Left lung (tissue), 10 donors: ENCODE measurements around the gene SH3RF2. TPM values are rescaled to one million over a fixed set of nuclear protein-coding genes. Genes with fewer than 3 reads are reported as not detected.

Experiments used
- ATAC-seq: fragments of 200-7000 bp; cut with Tn5 transposase; one replicate; pipeline ENCODE4 v1.9.1; 2020; ENCODE audit warnings: moderate library complexity
- DNase-seq, 4 donors: peaks; one replicate each; pipeline ENCODE4 v3.0.0-alpha.2; 2013 to 2020
- H3K27ac ChIP-seq, 2 donors: fragments of 200-600 bp; sonication (generic) in 1 of 2; one replicate each; pipeline versions ENCODE4 v1.5.0 to v1.8.0; 2020 to 2021
- H3K27me3 ChIP-seq, 2 donors: fragments of 200-600 bp; sonication (generic) in 1 of 2; one replicate each; pipeline versions ENCODE4 v1.5.0 to v1.8.0; 2020 to 2021
- H3K36me3 ChIP-seq, 2 donors: fragments of 200-600 bp; sonication (generic) in 1 of 2; one replicate each; pipeline versions ENCODE4 v1.5.0 to v1.8.0; 2020 to 2021
- H3K4me1 ChIP-seq, 2 donors: fragments of 200-600 bp; one replicate each; pipeline ENCODE4 v1.8.0; 2021
- H3K4me3 ChIP-seq, 2 donors: fragments of 200-600 bp; sonication (generic) in 1 of 2; one replicate each; pipeline versions ENCODE4 v1.5.0 to v1.8.0; 2020 to 2021; ENCODE audit warnings: mild to moderate bottlenecking in 1 of 2
- H3K9me3 ChIP-seq, 2 donors: fragments of 200-600 bp; sonication (generic) in 1 of 2; one replicate each; pipeline versions ENCODE4 v1.5.0 to v1.8.0; 2020 to 2021
- intact Hi-C, 2 donors: fragments of 100-400 bp; cut with DNase I; formaldehyde crosslinking; loops; one replicate each; pipeline versions ENCODE4 v1.11.2 to v1.14.2; 2022
- polyA plus RNA-seq, 6 donors: library from polyadenylated mRNA; unstranded; fragments of 120-200 nt; gene quantifications; one replicate each; pipeline ENCODE4 v1.2.1, GENCODE V29; 2013; ENCODE audit not compliant: insufficient read length in 6 of 6
- total RNA-seq, 2 donors: library from RNA; stranded (reverse); fragmentation: NEBNext Ultra II Directional; extraction: Animal tissue kit (Norgen Biotek cat#: 25700); gene quantifications; one replicate each; pipeline ENCODE4 v1.2.1, GENCODE V29; 2021
- TF ChIP-seq, protein P1 (sequence below), 2 donors: fragments of 200-600 bp; sonication (generic) in 1 of 2; IDR thresholded peaks; one replicate each; pipeline versions ENCODE4 v1.5.0 to v1.8.0; 2021; ENCODE audit warnings: antibody characterized with exemption in 2 of 2
- donor health status: DM: no; HTN: yes; CAD: no.
- donor health status: DM: no; HTN: no; CAD: no.

Gene SH3RF2
- total and polyA plus RNA-seq, 8 donors, result 0.24 to 20.3 (median 0.47) TPM

DNA sequence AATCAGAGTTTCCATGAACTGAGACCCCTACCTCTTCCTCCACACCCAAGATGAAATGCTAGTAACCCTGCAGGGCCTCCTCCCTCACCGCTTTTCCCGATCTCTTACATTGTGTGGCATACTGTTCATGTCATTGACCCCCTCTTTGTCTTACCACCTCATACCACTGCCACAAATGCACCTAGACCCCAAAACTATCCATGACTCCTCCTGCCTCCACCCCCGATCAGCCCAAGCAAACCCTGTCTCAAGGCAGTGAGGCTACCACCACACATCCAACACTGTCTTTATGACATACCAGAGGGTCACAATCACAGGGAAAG, 113.3 kb downstream of the SH3RF2 start:
- ATAC-seq (no peak), DNase-seq (no peak)
- H3K27me3 ChIP-seq, result peaks cover 0 to 4% of the 10 kb centered on the region in 2 donors
- TF ChIP-seq, protein P1, sequence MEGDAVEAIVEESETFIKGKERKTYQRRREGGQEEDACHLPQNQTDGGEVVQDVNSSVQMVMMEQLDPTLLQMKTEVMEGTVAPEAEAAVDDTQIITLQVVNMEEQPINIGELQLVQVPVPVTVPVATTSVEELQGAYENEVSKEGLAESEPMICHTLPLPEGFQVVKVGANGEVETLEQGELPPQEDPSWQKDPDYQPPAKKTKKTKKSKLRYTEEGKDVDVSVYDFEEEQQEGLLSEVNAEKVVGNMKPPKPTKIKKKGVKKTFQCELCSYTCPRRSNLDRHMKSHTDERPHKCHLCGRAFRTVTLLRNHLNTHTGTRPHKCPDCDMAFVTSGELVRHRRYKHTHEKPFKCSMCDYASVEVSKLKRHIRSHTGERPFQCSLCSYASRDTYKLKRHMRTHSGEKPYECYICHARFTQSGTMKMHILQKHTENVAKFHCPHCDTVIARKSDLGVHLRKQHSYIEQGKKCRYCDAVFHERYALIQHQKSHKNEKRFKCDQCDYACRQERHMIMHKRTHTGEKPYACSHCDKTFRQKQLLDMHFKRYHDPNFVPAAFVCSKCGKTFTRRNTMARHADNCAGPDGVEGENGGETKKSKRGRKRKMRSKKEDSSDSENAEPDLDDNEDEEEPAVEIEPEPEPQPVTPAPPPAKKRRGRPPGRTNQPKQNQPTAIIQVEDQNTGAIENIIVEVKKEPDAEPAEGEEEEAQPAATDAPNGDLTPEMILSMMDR (IDR thresholded peaks at IDR 0.05), result no peak
- H3K27ac ChIP-seq, result no peak overlapping the region
- H3K36me3 ChIP-seq, result no peaks in the 10 kb centered on the region
- H3K4me3 ChIP-seq, result no peak overlapping the region
- H3K9me3 ChIP-seq, result no peaks in the 10 kb centered on the region
- intact Hi-C loops, result no loop called here
- H3K4me1 ChIP-seq, result no peaks in the 10 kb centered on the region

DNA sequence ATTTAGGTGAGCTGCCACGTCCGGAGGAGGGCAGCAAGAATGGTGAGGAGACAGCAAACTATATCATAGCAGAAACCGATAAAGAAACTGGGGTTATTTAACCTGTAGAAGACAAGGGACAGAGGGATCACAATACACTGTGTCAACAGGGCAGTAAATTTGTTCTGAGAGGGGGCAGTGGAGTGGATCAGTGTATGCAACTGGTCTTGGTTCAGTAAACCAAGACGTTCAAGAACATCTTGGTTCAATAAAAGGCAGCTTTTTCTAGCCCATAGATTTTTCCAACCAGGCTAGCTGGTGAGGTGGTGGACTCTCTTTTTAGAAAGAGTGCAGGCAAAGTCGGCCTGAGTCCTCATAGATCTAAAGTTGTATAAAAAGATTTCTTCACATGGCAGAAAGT, 113.7 kb downstream of the SH3RF2 start:
- TF ChIP-seq, protein P1 (IDR thresholded peaks at IDR 0.05), result no peak
- H3K36me3 ChIP-seq, result no peaks in the 10 kb centered on the region
- no peaks in the 10 kb centered on the region for H3K9me3 ChIP-seq
- H3K27me3 ChIP-seq, result peaks cover 0 to 4% of the 10 kb centered on the region in 2 donors
- H3K27ac ChIP-seq, result no peak overlapping the region
- DNase-seq (no peak), ATAC-seq (no peak)
- intact Hi-C loops, result no loop called here
- H3K4me1 ChIP-seq, result no peaks in the 10 kb centered on the region
- no peak overlapping the region for H3K4me3 ChIP-seq

DNA sequence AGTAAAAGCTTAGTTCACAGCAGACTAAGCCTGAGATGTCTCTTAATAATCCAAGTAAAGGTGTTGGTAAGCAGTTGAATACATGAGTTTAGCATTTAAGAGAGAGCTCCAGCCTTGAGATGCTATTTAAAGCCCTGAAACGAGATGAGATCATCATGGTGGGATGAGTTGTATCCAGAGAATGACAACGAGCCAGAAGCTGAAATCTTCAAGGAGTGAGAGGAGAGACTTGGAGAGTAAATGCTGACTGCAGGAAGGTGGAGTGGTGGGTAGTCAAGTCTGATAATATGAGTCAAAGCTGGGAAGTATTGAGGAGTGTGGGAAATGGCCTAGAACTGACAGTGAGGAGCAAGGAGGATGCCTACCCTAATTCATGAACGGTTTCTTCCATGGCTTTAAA, 115.3 kb downstream of the SH3RF2 start:
- intact Hi-C loops, result no loop called here
- H3K27me3 ChIP-seq, result peaks cover 0 to 4% of the 10 kb centered on the region in 2 donors
- TF ChIP-seq, protein P1 (IDR thresholded peaks at IDR 0.05), result no peak
- no peaks in the 10 kb centered on the region for H3K9me3 ChIP-seq
- no peaks in the 10 kb centered on the region for H3K36me3 ChIP-seq
- H3K27ac ChIP-seq, result no peak overlapping the region
- H3K4me1 ChIP-seq, result no peaks in the 10 kb centered on the region
- ATAC-seq (no peak), DNase-seq (no peak)
- H3K4me3 ChIP-seq, result no peak overlapping the region

DNA sequence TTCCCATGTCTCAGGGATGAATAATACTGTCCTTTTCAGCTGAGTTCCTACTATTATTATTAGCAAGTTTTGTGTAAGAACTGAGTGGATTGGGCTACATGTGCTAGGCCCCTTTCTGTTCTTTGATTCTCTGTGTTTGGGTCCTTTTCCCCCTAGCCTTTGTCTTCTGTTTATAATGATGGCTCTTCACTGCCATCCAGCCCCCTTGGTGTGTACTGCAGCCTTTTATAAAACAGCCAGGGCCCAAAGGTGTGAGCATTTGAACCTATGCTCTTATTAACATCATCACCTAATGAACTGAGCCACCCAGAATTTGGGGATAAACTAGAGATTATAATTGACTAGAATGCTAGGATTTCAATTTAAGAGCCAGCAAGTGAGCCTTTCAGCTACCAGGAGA, 116.4 kb downstream of the SH3RF2 start:
- H3K4me3 ChIP-seq, result no peak overlapping the region
- peaks cover 0 to 4% of the 10 kb centered on the region in 2 donors for H3K27me3 ChIP-seq
- H3K9me3 ChIP-seq, result no peaks in the 10 kb centered on the region
- H3K36me3 ChIP-seq, result no peaks in the 10 kb centered on the region
- DNase-seq (no peak), ATAC-seq (no peak)
- TF ChIP-seq, protein P1 (IDR thresholded peaks at IDR 0.05), result no peak
- intact Hi-C loops, result no loop called here
- no peak overlapping the region for H3K27ac ChIP-seq
- H3K4me1 ChIP-seq, result no peaks in the 10 kb centered on the region

DNA sequence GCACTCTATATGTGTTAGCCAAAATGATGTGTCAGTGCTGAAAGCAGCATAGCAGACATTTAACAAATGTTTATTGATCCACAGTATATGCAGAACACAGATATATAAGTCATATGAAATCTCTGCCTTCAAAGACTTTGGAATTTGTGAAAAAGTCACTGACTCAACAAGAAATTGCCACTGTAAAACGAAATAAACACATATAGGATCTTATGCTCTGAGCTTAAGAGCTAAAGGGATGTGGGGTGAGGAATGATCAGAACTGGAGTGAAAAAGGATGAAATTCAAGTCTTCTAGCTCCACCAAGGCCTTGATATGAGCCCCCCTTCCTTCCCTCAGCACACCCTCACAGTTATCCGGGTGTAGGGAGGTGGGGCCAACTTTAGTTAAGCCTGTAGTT, 119.1 kb downstream of the SH3RF2 start:
- peaks cover 0 to 4% of the 10 kb centered on the region in 2 donors for H3K27me3 ChIP-seq
- H3K9me3 ChIP-seq, result no peaks in the 10 kb centered on the region
- TF ChIP-seq, protein P1 (IDR thresholded peaks at IDR 0.05), result no peak
- no peak for ATAC-seq
- no peak overlapping the region for H3K4me3 ChIP-seq
- H3K27ac ChIP-seq, result no peak overlapping the region
- DNase-seq, result no peak
- no peaks in the 10 kb centered on the region for H3K4me1 ChIP-seq
- H3K36me3 ChIP-seq, result no peaks in the 10 kb centered on the region
- intact Hi-C loops, result no loop called here
